HG03575 (cell line): ENCODE results near the gene ELOA.
"Not testable (repeated sequence)": the region's sequence is repeated elsewhere in the genome, so short reads cannot be mapped to it uniquely, and the experiment has no call there.

Experiments
- ATAC-seq: cut with Tn5 transposase; IDR thresholded peaks from one replicate; pipeline ENCODE4 v1.9.1; 2021; ENCODE audit not compliant: unreplicated experiment, insufficient number of reproducible peaks, low FRiP score; ENCODE audit errors: extremely low read depth

The ELOA gene

GRCh38 chr1:23774174-23774880, 31.1 kb downstream of the ELOA start:
- no peak for ATAC-seq

- ATAC-seq: no peak
Measured at GRCh38 chr1:23776217-23776616, 32.9 kb downstream of the ELOA start.

GRCh38 chr1:23777979-23778814, 34.9 kb downstream of the ELOA start, which contains the start of gene PITHD1:
Gene PITHD1, plus strand, starts transcription at chr1:23778418. Its CDS starts 98 bp downstream, at chr1:23778516.
- ATAC-seq: no peak

GRCh38 chr1:23779826-23780371, 36.6 kb downstream of the ELOA start:
- no peak for ATAC-seq

GRCh38 chr1:23783141-23783540, 39.9 kb downstream of the ELOA start:
- not testable (repeated sequence) for ATAC-seq

GRCh38 chr1:23784846-23785245, 41.6 kb downstream of the ELOA start:
- no peak for ATAC-seq

- no peak for ATAC-seq
Measured at GRCh38 chr1:23787701-23788100, 44.4 kb downstream of the ELOA start.

- ATAC-seq: no peak
Measured at GRCh38 chr1:23788695-23789094, 45.4 kb downstream of the ELOA start.

- ATAC-seq: no peak
Measured at GRCh38 chr1:23790696-23791515, 47.6 kb downstream of the ELOA start, which contains the start of gene LYPLA2. Gene LYPLA2, plus strand, starts transcription at chr1:23791145. Its CDS starts 1,538 bp downstream, at chr1:23792683.

GRCh38 chr1:23791516-23792047, 48.3 kb downstream of the ELOA start:
- ATAC-seq: no peak

- ATAC-seq: no peak
Measured at GRCh38 chr1:23792151-23792945, 49.1 kb downstream of the ELOA start.

GRCh38 chr1:23793018-23793781, 49.9 kb downstream of the ELOA start:
- ATAC-seq: no peak

GRCh38 chr1:23793861-23794731, 50.8 kb downstream of the ELOA start:
- no peak for ATAC-seq

GRCh38 chr1:23794732-23795182, 51.5 kb downstream of the ELOA start:
- not testable (repeated sequence) for ATAC-seq

- no peak for ATAC-seq
Measured at GRCh38 chr1:23795676-23796465, 52.6 kb downstream of the ELOA start.
